GF-D8 (cell line): ENCODE results near the gene PCSK5.

Experiments
- DNase-seq: peaks from one replicate; lab custom pipeline; 2025; lab: John Stamatoyannopoulos, UW

PCSK5 gene

DNA sequence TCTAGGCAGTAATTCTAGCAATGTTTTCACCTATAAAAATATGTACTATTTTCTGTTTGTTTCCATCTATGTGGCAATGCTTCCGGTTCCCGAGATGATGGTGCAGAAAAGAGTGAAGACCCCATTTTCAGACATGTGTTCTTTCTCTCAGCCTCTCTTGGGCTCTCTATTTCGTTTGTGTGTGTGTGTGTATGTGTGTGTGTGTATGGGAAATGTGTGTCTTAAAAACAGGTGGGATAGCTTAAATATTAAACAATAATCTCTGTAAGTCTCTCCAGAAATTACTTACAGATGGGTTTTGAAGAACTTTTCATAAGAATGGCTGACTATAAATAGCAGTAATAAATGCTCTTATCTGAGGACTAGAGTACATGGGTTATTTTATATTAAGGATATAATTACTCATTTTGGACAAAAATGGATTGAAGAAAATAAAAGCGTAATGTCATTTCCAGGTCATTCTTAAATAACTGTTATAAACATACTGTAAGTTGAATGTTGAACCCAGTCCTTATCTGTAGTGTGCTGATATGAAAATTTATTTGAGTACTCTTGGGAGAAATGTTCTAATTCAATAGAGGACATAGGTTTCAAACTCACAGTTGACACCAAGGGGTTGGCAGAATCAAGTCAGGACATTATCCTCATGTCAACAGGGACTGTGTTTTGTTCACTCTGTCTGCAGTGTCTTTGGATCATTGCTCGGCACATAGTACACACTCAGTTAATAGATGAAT, 31.1 kb downstream of the PCSK5 start:
- no peak for DNase-seq

DNA sequence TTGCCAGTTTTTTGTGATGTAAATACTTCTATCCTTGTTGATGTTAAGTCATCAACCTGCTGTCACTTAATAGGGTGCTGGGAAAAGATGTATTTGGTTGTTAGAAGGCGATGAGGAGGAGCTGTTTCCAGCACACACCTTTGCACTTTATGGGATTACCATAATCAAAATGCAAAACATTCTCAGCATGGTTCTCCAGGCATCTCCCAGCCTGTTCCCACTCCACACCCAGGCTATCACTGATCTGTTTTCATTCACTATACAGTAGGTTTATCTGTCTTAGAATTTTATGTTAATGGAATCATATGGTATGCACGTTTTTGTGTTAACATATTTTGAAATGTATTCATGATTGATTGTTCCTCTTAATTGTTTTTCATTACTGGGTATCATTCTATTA, 35.9 kb downstream of the PCSK5 start:
- DNase-seq: no peak

DNA sequence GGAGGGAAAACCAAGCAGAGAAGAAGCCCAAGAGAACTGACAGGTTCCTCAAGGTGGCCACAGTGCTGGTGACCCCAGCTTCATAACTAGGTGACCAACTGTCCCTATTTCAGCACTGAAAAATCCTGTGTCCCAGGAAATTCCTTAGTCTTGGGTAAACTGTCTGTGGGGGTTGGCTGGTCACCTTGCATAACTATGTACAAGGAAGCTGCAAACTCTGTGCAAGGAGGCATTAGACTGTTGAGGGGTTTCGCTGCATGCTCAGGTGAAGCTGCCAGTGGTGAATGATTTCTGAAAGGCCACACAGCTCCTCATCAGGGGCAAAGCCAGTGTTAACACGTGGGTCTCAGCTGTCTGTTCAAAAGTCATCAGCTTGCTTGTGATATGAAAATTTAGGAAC, 36.9 kb downstream of the PCSK5 start:
- no peak for DNase-seq

DNA sequence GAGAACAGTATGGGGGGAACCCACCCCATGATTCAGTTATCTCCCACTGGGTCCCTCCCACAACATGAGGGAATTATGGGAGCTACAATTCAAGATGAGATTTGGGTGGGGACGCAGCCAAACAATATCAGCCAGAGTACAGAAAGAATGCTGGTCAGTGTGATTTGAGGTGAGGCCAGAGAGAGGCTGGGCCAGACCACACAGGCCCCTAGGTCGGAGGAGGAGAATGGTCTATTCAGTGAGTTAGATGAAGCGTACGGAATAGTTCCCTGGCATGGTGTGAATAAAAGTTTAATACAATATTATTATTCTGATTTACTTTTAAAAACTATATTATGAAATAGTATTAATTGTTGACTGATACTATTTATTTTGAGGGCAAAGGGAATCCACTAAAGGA, 39.7 kb downstream of the PCSK5 start:
- DNase-seq: no peak

DNA sequence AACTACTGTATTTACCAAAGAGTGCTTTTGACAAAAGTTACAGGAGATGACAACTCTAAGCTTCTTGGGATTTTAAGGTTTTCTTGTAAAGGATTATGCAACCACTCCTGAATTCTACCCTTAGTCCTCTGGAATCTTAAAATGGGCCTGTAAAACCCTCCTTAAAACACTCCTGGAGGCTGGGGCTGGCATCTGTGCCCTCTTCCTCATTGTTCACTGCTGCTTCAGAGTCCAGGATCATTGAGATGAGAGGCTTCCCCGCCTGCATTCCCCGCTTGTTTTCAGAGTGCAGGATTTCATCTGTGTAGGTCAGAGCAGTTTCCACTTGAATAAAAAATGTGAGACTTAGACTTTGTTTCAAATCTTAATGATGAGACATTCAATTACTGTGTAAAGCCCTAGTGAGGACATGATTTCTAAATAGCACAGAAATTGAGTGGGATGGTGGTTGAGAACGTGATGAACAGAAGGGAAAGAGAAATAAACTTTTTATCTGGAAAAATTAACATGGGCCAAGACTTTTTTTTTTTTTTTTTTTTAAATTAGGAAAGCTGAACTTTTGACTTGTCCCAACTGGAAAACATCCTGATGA, 40.4 kb downstream of the PCSK5 start:
- no peak for DNase-seq

DNA sequence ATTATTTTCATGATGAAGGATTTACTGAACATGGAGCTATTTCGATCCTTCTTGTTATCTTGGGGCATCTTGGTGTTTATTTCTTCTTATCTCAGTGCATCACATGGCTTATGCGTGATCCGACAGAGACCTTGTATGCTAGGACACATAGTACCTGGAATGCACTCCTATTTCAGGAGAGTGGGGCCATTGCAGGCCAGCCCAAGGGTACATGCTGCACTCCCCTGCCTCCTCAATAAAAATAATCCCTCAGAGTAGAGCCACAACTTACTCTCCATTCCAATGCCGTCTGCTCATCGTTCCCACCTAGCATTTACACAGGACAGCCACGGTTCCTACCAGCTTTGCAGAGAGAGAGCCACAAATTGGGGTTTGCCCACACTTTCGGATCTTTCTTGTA, 43.5 kb downstream of the PCSK5 start:
- DNase-seq: no peak

DNA sequence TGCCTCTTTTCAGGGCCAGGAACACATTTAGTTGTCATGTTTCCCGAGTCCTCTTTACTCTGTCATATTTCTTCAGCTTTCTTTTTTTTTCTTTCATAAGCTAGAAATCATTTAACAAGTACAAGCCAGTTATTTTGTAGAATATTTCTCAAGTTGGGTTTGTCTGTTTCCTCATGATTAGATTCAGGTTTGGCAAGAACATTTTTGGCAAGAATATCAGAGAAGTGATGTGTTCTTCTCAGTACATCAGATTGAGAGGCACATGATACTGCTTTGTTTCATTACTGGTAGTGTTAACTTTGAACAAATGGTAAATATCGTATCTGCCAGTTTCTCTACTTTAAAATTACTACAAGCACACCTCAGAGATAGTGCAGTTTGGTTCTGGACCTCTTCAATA, 45.1 kb downstream of the PCSK5 start:
- DNase-seq: no peak

DNA sequence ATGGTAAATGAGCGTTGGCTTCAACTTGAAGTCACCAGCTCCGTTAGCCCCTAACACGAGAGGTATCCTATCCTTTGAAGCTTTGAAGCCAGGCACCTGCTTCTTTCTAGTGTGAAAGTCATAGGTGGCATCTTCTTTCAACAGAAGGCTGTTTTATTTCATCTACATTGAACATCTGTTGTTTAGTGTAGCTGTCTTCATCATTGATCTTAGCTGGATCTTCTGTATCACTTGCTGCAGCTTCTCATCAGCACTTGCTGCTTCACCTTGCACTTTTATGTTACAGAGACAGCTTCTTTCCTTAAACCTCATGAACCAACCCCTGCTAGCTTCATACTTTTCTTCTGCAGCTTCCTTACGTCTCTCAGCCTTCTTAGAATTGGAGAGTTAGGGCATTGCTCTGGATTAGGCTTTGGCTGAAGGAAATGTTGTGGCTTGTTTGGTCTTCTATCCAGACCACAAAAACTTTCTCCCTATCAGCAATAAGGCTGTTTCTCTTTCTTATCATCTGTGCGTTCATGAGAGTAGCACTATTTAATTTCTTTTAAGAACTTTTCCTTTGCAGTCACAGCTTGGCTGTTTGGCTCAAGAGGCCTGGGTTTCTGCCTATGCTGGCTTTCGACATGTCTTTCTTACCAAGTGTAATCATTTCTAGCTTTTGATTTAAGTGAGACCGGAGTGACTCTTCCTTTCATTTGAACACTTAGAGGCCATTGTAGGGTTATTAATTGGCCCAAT, 47.2 kb downstream of the PCSK5 start:
- no peak for DNase-seq

DNA sequence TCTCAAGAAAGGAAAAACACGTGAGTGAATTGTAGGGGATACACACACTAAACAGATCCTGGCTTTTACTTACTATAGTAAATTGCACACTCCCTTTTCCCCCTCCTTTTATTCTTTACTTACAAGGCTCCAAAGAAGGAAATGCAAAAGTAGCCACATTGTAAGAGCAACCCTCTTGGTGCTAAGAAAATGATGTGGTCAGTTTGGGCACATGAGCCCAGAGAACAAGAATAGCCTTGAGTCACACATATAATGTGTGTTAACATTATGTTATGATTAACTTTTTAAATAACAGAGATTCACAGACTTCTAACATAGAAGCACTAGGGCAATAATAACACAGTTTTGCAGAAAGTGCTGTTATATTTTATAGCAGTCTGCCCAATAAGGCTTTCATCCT, 48.5 kb downstream of the PCSK5 start:
- DNase-seq: no peak

DNA sequence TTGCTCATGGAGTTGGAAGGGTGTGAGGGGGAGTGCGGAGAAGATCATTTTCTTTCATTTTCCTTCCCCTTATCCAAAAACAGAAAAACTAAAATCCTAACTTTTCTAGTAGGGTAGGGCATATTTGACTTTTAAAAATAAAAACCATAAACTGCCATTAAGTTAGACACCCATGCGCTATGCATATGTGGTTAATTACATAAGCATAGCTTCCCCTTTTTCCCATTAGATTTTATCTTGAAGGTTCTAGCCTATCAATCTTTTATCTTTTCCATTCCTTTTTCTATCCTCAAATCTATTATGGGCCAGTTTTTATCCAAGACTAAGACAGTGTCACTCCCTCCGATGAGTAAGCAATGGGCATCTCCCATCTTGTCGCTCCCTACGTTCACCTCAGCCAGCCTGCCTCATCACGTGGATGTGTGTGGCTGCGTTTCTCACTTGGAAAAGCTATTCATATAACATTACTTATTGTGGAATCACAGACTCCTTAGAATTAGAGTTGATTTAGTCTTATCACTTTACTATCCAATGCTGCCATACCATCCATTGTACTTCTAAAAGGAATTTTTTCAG, 49.2 kb downstream of the PCSK5 start:
- DNase-seq: no peak

DNA sequence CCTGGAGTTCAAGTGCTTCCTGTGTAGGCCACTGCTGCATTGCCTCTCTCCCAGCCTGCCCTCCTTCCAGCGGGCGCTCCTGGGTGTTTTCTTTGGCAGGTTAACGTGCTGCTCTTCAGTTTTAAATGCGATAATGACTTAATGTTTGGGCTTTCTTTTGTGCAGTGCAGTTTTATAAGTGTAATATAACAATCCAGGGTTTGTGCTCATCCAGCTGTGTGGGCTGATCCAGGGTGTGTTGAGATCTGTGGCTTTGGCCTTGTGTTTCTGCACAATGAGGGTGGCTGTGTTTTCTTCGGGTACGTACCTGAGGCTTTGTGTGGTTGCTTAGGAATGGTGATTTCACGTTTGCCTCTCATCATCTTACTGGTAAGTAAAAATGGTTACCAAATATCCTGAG, 50.6 kb downstream of the PCSK5 start:
- DNase-seq: no peak

DNA sequence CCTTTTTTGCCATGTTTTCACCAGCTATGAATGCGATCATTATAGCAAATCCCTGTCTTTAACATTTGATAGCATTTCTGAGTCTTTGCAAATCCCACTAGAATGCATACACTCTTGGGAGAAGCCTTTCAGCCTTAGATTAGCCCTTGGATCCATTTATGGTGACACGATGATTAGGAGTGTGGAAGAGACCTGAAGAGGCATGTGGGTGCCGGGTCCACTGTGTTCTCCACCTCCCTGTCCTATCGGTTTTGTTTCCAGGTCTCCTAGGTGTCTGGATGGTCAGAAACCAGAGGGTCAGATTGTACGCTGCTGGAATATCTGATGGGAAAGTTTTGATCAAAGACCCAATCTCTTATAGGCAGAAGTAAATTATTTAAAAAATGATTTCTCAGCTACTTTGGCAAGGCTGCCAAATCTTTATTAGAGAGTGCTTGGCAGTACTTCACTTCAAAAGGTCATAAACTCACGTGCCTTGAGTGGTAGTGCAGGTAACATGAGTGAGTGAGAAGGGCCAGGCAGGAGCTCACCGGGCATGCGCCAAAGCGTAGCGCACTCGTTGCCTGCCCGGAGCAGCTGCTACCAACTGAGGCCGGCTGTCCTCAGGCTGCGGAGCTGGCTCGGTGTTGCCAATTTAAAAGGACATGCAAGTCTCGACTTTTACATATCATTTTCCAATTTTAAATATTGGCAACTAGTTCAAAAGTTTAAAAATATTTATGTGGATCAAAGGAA, 51.3 kb downstream of the PCSK5 start:
- no peak for DNase-seq

DNA sequence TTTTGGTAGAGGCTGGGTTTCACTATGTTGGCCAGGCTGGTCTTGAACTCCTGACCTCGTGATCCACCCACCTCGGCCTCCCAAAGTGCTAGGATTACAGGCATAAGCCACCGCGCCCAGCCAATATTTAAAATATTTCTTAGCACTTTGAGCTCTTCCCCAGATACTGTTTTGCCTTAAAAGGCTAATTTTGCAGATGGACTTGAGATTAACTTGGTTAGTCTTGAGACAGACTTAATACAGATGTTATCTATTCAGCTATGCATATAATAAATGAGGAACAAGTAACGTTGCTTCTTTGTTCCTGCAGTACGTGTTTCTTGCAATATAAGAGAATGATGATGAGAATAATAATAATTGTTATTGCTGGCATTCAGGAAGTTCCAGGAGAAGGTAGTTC, 56.3 kb downstream of the PCSK5 start:
- DNase-seq: no peak

DNA sequence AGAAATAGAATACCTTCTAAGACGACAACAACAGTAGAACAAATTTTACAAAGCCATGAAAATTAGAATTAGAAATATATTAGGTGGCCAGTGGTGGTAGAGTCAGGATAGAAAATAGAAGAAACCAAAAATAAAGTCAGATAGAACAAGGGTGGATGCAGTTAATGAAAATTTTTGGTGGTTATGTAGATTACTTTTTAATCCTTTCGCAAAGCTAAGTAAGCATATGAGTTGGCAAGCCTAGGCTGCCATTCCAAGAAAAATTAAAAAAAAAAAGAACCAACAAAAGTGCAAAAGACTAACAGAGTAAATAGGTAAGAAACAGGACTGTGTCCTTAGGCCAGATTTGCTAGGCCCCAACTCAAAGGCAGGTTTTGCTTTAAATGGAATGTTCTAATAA, 56.8 kb downstream of the PCSK5 start:
- DNase-seq: no peak

DNA sequence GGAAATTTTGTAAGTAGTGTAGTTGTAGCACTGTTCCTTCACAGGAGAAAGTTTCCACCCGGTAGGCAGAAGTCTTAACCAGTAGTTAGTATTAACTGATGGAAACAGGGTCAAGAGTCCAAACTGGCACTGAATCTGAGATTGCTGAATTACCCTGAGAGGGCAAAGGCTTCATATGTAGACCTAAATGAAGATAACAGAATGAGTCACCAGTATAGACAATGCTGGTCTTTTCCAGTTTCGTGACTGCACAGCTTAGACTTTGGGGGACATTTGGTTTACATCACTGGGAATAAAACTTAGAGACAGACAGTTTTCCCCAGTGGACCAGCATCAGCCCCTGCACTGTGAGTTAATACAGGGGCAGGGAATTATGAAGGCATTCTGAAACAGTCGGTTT, 60.5 kb downstream of the PCSK5 start:
- DNase-seq: no peak

DNA sequence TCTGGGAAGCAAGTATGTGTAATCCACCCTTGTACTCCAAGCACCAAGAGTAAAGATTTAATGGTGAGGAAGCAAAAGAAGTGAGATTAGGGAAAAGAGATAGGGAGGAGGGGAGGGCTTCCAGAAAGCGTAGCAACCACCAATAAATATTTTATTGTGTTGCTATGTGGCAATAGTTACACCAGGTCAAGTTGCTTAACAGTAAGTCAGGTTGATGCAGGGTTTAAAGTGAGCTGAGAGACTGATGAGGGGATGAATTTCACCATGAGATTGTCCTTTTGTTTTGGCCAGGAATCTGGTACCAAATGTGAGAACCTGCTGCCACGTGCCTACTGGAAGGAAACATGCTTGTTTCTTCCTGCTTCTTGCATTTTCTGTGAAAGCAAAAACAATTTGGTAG, 62.7 kb downstream of the PCSK5 start:
- no peak for DNase-seq

DNA sequence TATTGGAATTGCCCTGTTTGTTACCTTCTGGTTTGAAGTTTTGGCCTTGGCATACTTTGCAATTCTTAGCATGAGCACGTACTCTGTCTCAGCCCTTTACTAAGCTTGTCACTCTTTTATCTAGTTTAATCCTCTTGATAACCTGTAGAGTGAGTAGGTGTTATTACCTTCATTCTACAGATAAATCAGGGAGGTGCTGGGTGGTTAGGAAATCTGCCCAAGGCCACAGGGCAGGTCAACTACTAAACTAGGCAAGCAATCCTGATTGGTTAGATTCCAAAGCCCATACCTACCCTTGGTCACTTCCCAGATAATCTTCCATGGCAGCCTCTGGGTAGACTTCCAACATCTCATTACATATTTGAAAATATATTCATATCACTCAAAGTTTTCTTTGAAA, 65.7 kb downstream of the PCSK5 start:
- no peak for DNase-seq

DNA sequence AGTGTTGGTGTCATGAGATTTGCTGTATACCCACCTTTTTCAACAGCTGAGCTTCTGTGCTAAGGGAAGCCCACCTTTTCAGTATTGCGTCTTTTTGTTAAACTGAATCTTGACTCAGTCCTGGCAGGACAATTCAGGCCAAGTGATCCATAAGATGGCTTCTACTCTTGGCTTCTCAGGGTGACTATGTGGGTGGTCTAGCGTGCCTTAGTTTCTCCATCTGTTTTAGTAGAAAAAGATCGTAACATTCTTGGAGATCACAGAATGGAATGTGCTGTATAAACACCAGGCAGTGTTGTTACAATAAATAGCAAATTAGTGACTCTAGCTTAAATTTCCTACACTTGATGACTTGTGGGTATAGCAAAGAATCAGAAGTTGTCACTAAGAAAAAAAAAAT, 66.6 kb downstream of the PCSK5 start:
- DNase-seq: no peak

DNA sequence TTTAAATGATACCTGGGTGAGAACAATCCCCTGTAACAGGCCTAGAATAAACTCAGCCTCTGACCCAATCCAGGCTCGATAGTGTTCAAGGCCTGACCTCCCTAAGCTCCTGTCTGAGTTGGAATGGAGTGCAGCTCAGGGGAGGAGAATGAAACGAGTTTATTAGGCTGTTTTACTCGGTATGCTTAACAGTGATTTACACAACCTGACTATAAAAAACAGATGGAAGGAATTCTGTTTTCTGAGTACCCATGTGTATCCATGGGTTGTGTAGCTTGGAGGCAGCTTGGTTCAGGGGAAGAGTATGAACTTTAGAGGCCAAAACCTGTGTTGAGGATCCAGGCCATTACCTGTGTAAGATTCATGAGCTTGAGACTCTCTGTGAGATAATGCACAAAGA, 67.8 kb downstream of the PCSK5 start:
- DNase-seq: no peak

DNA sequence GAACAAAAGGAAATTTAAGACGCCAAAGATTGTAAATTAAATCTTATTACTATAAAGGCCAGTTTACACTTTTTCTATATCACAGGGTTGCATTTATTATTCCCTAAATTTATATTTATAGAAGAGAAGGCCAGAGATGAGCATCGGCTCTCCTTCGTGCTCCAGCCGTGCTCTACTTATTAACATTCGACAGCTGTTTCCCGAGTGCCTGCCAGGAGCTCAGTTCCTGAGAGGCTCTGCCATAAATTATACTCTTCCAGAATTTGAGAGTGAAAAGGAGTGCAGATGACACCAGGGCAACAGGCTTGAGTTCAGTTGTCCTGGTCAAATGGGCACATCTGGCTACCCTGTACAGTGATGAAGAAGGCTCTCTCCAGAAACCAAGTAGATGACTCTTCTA, 70.1 kb downstream of the PCSK5 start:
- no peak for DNase-seq

DNA sequence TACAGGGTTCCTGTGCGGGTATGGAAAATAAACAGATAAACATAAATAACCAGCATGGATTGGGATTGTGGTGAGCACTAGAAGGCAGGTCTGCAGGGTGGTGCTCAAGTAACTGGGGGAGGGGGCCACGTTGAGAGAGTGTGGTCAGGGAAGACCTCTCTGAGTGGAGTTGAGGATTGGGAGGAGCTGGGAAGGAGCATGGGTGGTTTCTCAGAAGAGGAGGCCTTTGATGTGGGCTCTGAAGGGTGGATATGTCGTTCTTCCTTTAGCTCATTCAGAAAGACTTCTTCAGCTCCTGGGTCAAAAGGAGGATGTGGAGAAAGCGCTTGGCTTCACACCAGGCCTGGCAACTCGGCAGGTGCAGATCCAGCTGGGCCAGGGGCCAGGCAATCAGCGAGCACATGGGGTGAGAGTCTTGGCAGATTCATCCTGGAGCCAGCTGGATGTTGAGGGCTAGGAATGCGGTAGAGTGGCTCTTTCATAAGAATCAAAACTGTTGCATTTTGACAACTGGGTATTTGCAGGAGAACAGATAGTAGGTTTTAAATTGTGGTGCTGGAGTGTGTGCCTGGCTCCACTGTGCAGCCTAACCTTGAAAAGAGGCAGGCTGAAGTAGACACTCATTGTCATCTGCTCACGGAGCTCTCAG, 71.7 kb downstream of the PCSK5 start:
- no peak for DNase-seq

DNA sequence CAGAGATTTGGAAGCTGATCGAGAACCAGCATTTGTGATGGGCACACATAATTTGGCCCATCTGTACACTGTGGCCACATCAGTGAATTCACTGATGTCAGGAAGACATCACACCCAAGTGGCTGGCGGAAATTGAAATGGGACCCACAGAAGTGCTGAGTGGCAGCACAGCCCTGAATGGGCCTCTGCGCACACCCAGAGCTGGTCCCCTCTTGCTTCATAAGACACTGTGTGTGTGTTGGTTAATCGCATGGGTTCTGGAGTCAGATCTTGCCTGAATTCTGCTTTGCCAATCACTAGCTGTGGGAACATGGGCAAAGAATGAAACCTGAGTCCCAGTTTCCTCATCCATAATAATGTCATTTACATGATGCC, 72.2 kb downstream of the PCSK5 start:
- DNase-seq: no peak
